Measurements from ENCODE around the gene ADAMTSL2.

- TF ChIP-seq CTCF (conservative IDR thresholded peaks at IDR 0.05) (no peak), ZFX (IDR thresholded peaks at IDR 0.05) (no peak)
Observed at GRCh38 chr9:133499132-133499891, 35.2 kb upstream of the ADAMTSL2 start.
